ENCODE results near the gene ATP5F1D.

The ATP5F1D gene

GRCh38 chr19:1278713-1279660 lies 37.4 kb downstream of the ATP5F1D start:
- Histone ChIP-seq H3K27ac (ENCODE audit: low read depth, low read length) (no peak overlapping the region), H3K36me3 (ENCODE audit: control insufficient read depth, insufficient read depth, low read length) (peaks cover 11% of the 10 kb centered on the region), H3K27me3 (ENCODE audit: control insufficient read depth, insufficient read depth, low read length) (peaks cover 8% of the 10 kb centered on the region), H3K4me3 (ENCODE audit: low read length) (no peak overlapping the region), H3K9ac (ENCODE audit: low read length) (no peak overlapping the region), H3K4me1 (ENCODE audit: control insufficient read depth, insufficient read depth, low read length) (peaks cover 17% of the 10 kb centered on the region)

DNA sequence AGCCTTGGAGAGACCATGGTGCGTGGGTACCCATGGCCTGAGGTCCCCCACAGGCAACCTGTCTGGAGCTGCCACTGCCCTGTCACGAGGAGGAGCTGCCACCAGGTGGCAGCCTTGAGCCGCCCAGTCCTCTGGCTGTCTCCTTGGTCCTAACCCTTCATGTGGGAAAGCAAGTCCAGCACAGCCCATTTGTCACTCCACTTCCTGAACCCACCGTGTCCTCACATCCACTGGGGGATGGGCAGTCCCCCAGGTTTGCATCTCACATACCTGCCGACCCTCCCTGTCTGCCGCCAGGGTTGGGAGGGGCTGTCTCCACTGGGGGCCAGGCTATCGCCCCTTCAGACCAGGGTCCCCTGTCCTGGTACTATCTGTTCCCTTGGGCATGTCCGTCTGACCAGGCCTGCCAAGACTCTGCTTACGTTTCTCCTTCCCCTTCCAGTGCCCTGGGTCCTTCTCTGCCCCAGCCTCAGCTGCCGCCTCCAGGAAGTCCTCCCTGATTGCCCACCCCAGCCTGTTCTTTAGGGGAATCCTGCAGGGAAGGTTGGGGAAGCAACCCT lies 38.3 kb downstream of the ATP5F1D start:
- Histone ChIP-seq H3K4me1 (ENCODE audit: control insufficient read depth, insufficient read depth, low read length) (peaks cover 8% of the 10 kb centered on the region), H3K4me3 (ENCODE audit: low read length) (no peak overlapping the region), H3K9ac (ENCODE audit: low read length) (no peak overlapping the region), H3K27ac (ENCODE audit: low read depth, low read length) (no peak overlapping the region), H3K36me3 (ENCODE audit: control insufficient read depth, insufficient read depth, low read length) (peaks cover 5% of the 10 kb centered on the region), H3K27me3 (ENCODE audit: control insufficient read depth, insufficient read depth, low read length) (peaks cover 13% of the 10 kb centered on the region)

DNA sequence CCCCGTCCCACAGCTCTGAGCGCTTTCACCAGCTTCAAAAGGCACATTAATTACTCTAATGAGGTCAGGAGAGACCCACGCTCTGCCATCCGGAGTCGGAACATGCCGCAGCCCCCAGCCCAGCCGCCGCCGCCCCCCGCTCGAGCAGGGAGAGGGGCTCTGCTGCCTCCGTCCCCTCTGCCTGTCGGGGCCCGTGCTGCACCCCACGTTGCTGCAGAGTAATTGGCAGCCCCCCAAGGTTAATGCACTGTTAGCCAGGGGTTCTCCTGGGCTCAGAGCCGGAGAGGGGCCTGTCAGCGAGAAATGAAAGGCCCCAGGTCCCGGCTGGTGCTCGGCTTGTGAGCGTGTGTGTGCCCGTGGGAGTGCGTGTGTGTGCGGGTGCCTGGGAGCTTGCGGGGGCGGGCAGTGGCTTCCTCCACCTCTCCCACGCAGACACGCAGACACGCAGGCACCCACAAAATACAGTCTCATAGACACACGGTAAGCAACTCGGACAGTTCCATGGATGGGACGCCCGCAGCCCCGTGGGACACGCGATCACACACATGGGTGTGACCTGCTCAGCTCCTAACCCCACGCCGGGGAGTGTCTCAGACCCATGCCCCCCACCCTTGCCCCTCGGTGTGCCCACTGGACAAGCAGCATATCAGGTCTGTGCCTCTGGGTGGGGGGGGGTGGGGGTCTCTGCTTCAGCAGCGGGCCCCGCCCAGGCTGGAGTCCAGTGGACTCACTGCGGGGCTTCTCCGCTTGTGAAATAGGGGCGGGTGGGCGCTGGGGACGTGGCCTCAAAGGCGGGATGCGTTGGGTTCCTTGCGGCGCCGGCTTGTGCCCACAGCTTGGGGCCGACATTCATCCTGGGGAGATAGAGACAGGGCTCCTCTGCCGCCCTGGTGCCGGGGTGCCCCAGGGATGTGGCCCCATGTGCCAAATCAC lies 39.4 kb downstream of the ATP5F1D start:
- Histone ChIP-seq H3K4me3 (ENCODE audit: low read length) (no peak overlapping the region), H3K27ac (ENCODE audit: low read depth, low read length) (no peak overlapping the region), H3K27me3 (ENCODE audit: control insufficient read depth, insufficient read depth, low read length) (peaks cover 18% of the 10 kb centered on the region), H3K4me1 (ENCODE audit: control insufficient read depth, insufficient read depth, low read length) (peaks cover 6% of the 10 kb centered on the region), H3K36me3 (ENCODE audit: control insufficient read depth, insufficient read depth, low read length) (peaks cover 5% of the 10 kb centered on the region), H3K9ac (ENCODE audit: low read length) (no peak overlapping the region)

- Histone ChIP-seq H3K4me1 (ENCODE audit: control insufficient read depth, insufficient read depth, low read length) (no peaks in the 10 kb centered on the region), H3K27me3 (ENCODE audit: control insufficient read depth, insufficient read depth, low read length) (peaks cover 22% of the 10 kb centered on the region), H3K4me3 (ENCODE audit: low read length) (no peak overlapping the region), H3K36me3 (ENCODE audit: control insufficient read depth, insufficient read depth, low read length) (peaks cover 5% of the 10 kb centered on the region), H3K9ac (ENCODE audit: low read length) (no peak overlapping the region), H3K27ac (ENCODE audit: low read depth, low read length) (no peak overlapping the region)
Measured at GRCh38 chr19:1281569-1282287, 40.2 kb downstream of the ATP5F1D start.

GRCh38 chr19:1282588-1283206 lies 41.1 kb downstream of the ATP5F1D start:
- Histone ChIP-seq H3K4me3 (ENCODE audit: low read length) (peak overlapping the region; percentile 27), H3K4me1 (ENCODE audit: control insufficient read depth, insufficient read depth, low read length) (no peaks in the 10 kb centered on the region), H3K27ac (ENCODE audit: low read depth, low read length) (no peak overlapping the region), H3K9ac (ENCODE audit: low read length) (no peak overlapping the region), H3K27me3 (ENCODE audit: control insufficient read depth, insufficient read depth, low read length) (peaks cover 24% of the 10 kb centered on the region), H3K36me3 (ENCODE audit: control insufficient read depth, insufficient read depth, low read length) (peaks cover 5% of the 10 kb centered on the region)

DNA sequence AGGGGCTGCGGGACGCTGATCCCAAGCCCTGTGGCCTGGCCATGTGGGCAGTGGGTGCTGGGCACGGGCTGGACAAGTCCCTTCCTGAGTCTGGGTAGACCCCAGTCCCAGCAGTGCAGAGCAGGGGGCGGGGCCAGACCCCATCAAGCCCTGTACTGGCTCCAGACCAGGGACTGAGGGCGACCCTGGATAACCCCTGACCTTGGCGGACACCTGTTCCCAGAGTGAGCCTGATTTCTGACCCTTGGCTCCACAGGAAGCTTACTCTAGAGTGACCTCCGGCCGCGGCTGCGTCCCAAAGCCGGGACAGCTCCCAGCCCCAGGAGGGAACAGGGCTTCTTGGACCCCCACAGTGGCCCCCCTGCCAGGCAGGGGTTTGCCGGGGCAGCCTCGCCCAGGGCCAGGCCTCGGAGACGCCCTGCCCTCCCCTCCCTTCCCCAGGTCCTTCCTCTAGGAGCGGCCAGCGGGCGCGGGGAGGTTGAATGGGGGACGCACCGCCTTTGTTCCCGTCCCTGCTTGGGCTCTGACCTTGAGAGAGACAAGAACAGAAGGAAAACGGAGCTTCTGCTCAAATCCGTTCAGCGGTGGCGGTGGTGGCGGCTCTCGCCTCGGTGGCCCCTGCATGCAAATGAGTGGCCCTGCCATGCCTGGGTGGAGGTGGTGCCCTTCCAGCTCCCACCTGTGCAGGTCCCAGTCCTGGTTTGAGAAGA lies 41.8 kb downstream of the ATP5F1D start:
- H3K27me3 ChIP-seq (ENCODE audit: control insufficient read depth, insufficient read depth, low read length) = peaks cover 31% of the 10 kb centered on the region

DNA sequence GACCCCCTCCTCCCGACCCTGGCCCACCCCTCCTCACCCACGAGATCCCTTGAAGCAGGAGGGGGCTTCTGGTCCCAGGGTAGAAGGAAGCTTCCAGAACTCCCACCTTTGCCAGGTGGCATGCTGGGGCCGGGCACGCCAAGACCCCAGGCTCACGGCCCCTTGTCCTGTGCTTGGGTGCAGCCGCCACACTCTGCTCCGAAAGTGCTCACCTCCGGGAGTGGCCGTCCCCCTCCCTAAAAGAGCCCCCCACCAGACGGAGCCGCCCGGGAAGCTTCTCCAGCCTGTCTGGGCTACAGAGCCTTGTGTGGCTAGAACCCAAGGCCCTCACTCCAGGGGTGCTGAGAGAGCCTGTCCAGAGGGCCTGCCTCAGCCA lies 42.4 kb downstream of the ATP5F1D start:
- H3K36me3 ChIP-seq (ENCODE audit: control insufficient read depth, insufficient read depth, low read length) = peaks cover 3% of the 10 kb centered on the region
- no peak overlapping the region for H3K9ac ChIP-seq (ENCODE audit: low read length)
- H3K27me3 ChIP-seq (ENCODE audit: control insufficient read depth, insufficient read depth, low read length) = peaks cover 32% of the 10 kb centered on the region
- H3K27ac ChIP-seq (ENCODE audit: low read depth, low read length) = no peak overlapping the region
- no peaks in the 10 kb centered on the region for H3K4me1 ChIP-seq (ENCODE audit: control insufficient read depth, insufficient read depth, low read length)
- peak overlapping the region; percentile 36 for H3K4me3 ChIP-seq (ENCODE audit: low read length)

More for the DNA sequence above, 41.8 kb downstream of the ATP5F1D start:
- Histone ChIP-seq H3K36me3 (ENCODE audit: control insufficient read depth, insufficient read depth, low read length) (peaks cover 5% of the 10 kb centered on the region), H3K4me3 (ENCODE audit: low read length) (peak overlapping the region; percentile 36), H3K4me1 (ENCODE audit: control insufficient read depth, insufficient read depth, low read length) (no peaks in the 10 kb centered on the region), H3K9ac (ENCODE audit: low read length) (no peak overlapping the region), H3K27ac (ENCODE audit: low read depth, low read length) (no peak overlapping the region)

GRCh38 chr19:1284293-1284978 lies 42.9 kb downstream of the ATP5F1D start:
- Histone ChIP-seq H3K4me3 (ENCODE audit: low read length) (no peak overlapping the region), H3K9ac (ENCODE audit: low read length) (no peak overlapping the region), H3K27ac (ENCODE audit: low read depth, low read length) (no peak overlapping the region), H3K27me3 (ENCODE audit: control insufficient read depth, insufficient read depth, low read length) (peaks cover 32% of the 10 kb centered on the region), H3K4me1 (ENCODE audit: control insufficient read depth, insufficient read depth, low read length) (no peaks in the 10 kb centered on the region), H3K36me3 (ENCODE audit: control insufficient read depth, insufficient read depth, low read length) (no peaks in the 10 kb centered on the region)

GRCh38 chr19:1284979-1285736 lies 43.6 kb downstream of the ATP5F1D start:
- Histone ChIP-seq H3K4me1 (ENCODE audit: control insufficient read depth, insufficient read depth, low read length) (no peaks in the 10 kb centered on the region), H3K4me3 (ENCODE audit: low read length) (no peak overlapping the region)

DNA sequence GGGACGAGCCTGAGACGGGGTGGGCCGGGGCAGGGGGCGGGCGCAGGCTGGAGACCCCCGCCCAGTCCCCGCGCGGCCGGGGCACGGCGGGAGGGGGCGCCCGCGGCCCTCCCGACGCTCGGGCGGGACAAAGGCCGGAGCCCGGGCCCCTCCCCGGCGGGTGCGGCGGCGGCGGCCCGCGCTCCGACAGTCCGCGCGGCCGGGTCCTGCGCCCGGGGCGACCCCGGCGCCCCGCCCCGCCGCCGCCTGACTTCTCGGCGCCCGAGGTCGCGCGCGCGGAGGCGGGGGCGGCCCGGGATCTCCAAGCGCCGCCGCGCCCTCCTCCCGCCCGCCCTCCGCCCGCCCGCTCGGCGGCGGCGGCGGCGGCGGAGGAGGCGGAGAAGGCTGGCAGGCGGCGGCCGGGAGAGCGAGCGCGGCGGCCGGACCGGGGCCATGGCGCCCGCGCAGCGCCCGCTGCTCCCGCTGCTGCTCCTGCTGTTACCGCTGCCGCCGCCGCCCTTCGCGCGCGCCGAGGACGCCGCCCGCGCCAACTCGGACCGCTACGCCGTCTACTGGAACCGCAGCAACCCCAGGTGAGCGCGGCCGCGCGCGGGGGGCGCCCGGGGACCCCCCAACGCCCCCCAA lies 44.3 kb downstream of the ATP5F1D start, which contains the start of gene EFNA2:
EFNA2 (plus strand) TSS at position 137 of the 624 bp plus-strand sequence; CDS start at position 433, 296 bp downstream.
- Histone ChIP-seq H3K27me3 (ENCODE audit: control insufficient read depth, insufficient read depth, low read length) (peaks cover 34% of the 10 kb centered on the region), H3K4me3 (ENCODE audit: low read length) (peak within 1 kb of the TSS; percentile 27), H3K9ac (ENCODE audit: low read length) (no peak within 1 kb of the TSS), H3K36me3 (ENCODE audit: control insufficient read depth, insufficient read depth, low read length) (no peaks in the 10 kb centered on the region), H3K27ac (ENCODE audit: low read depth, low read length) (no peak within 1 kb of the TSS), H3K4me1 (ENCODE audit: control insufficient read depth, insufficient read depth, low read length) (no peaks in the 10 kb centered on the region)

More at GRCh38 chr19:1284979-1285736, 43.6 kb downstream of the ATP5F1D start:
- peaks cover 32% of the 10 kb centered on the region for H3K27me3 ChIP-seq (ENCODE audit: control insufficient read depth, insufficient read depth, low read length)
- no peak overlapping the region for H3K27ac ChIP-seq (ENCODE audit: low read depth, low read length)
- no peak overlapping the region for H3K9ac ChIP-seq (ENCODE audit: low read length)
- no peaks in the 10 kb centered on the region for H3K36me3 ChIP-seq (ENCODE audit: control insufficient read depth, insufficient read depth, low read length)

Data from rectal smooth muscle tissue (tissue), 1 donor.